ENCODE data around the gene HIPK2.
A peak's percentile ranks its signal among the peaks of the same experiment; 100 is the strongest.

HIPK2 gene

GRCh38 chr7:139798221-139798620 is 20.4 kb upstream of the HIPK2 start:
- DNase-seq (ENCODE audit: extremely low spot score): peak; percentile 54
- no peak for TF ChIP-seq CTCF (IDR thresholded peaks at IDR 0.05; ENCODE audit: control extremely low read depth, extremely low read depth, low read depth, missing control alignments)
- ChIA-PET POLR2A (no interaction called here), CTCF (interaction anchor here (0.9 to 2.2 kb wide), 3 partner anchors 11 to 152 kb away, joined by 3 to 6 read pairs (median 3); no protein-coding TSS in a partner anchor)

GRCh38 chr7:139797607-139798006 is 19.8 kb upstream of the HIPK2 start:
- CTCF ChIA-PET: interaction anchor here (0.9 to 2.2 kb wide), 3 partner anchors 11 to 152 kb away, joined by 3 to 6 read pairs (median 3); no protein-coding TSS in a partner anchor
- POLR2A ChIA-PET: no interaction called here

GRCh38 chr7:139791316-139791715 is 13.5 kb upstream of the HIPK2 start:
- no peak for TF ChIP-seq CTCF (IDR thresholded peaks at IDR 0.05; ENCODE audit: control extremely low read depth, extremely low read depth, low read depth, missing control alignments)
- no peak for DNase-seq (ENCODE audit: extremely low spot score)
- POLR2A ChIA-PET: no interaction called here
- CTCF ChIA-PET: interaction anchor here (1.5 kb wide), 1 partner anchor 11 kb away, joined by 3 read pairs; no protein-coding TSS in a partner anchor

More at GRCh38 chr7:139797607-139798006, 19.8 kb upstream of the HIPK2 start:
- DNase-seq (ENCODE audit: extremely low spot score): no peak
- no peak for TF ChIP-seq CTCF (IDR thresholded peaks at IDR 0.05; ENCODE audit: control extremely low read depth, extremely low read depth, low read depth, missing control alignments)

- POLR2A ChIA-PET: no interaction called here
- CTCF ChIA-PET: interaction anchor here (1.2 to 3.3 kb wide), 2 partner anchors 30 to 138 kb away, joined by 3 to 14 read pairs; no protein-coding TSS in a partner anchor
- DNase-seq (ENCODE audit: extremely low spot score): no peak
- no peak for TF ChIP-seq CTCF (IDR thresholded peaks at IDR 0.05; ENCODE audit: control extremely low read depth, extremely low read depth, low read depth, missing control alignments)
Measured at GRCh38 chr7:139784648-139785047, 6.8 kb upstream of the HIPK2 start.

- DNase-seq (ENCODE audit: extremely low spot score): no peak
- POLR2A ChIA-PET: no interaction called here
- CTCF ChIA-PET: interaction anchor here (0.6 to 1.2 kb wide), 4 partner anchors 31 to 148 kb away, joined by 3 to 4 read pairs (median 4); no protein-coding TSS in a partner anchor
- TF ChIP-seq CTCF (IDR thresholded peaks at IDR 0.05; ENCODE audit: control extremely low read depth, extremely low read depth, low read depth, missing control alignments): no peak
Measured at GRCh38 chr7:139783647-139784385, 6.0 kb upstream of the HIPK2 start.

- ChIA-PET POLR2A (no interaction called here), CTCF (interaction anchor here (0.6 to 1.2 kb wide), 3 partner anchors 41 to 147 kb away, joined by 3 to 4 read pairs (median 4); no protein-coding TSS in a partner anchor)
- no peak for DNase-seq (ENCODE audit: extremely low spot score)
- no peak for TF ChIP-seq CTCF (IDR thresholded peaks at IDR 0.05; ENCODE audit: control extremely low read depth, extremely low read depth, low read depth, missing control alignments)
Measured at GRCh38 chr7:139782932-139783331, 5.1 kb upstream of the HIPK2 start.

All from GM10248 (cell line).